ENCODE measurements around the gene MAP3K5.

- no peak for TF ChIP-seq CTCF (IDR thresholded peaks at IDR 0.05)
- TF ChIP-seq POLR2AphosphoS5 (IDR thresholded peaks at IDR 0.05), result no peak
- TF ChIP-seq EP300 (IDR thresholded peaks at IDR 0.05; ENCODE audit: low read depth), result no peak
Measured at GRCh38 chr6:136742125-136742524, 50.2 kb downstream of the MAP3K5 start.
